Myocyte (in vitro differentiated cells): Measurements from ENCODE around the gene RAX2. TPM values are rescaled to one million over a fixed set of nuclear protein-coding genes. Genes with fewer than 3 reads are reported as not detected.
A peak's percentile ranks its signal among the peaks of the same experiment; 100 is the strongest.
"Not testable (repeated sequence)": the region's sequence is repeated elsewhere in the genome, so short reads cannot be mapped to it uniquely, and the experiment has no call there.

ENCODE experiments used
- DNase-seq: peaks from one replicate; pipeline ENCODE4 v3.0.0-alpha.2; 2012; ENCODE audit warnings: low read depth
- total RNA-seq: library from RNA; depleted of rRNA; stranded (reverse); fragments of >200 nt; gene quantifications from 2 replicates; pipeline ENCODE4 v1.2.3, GENCODE V29; 2014

The RAX2 gene
- total RNA-seq, 1 donor from 2014 or later: not detected

- DNase-seq: peak; percentile 93
Observed at GRCh38 chr19:3761382-3762129, 10.5 kb downstream of the RAX2 start, which contains the start of gene APBA3. Gene APBA3, minus strand, starts transcription at chr19:3761692. Its CDS starts 1,428 bp downstream, at chr19:3760264.

- peak; percentile 14 for DNase-seq
Observed at GRCh38 chr19:3760871-3761361, 11.1 kb downstream of the RAX2 start.

GRCh38 chr19:3759482-3760254 lies 12.4 kb downstream of the RAX2 start:
- no peak for DNase-seq

GRCh38 chr19:3758297-3758696 lies 13.7 kb downstream of the RAX2 start:
- not testable (repeated sequence) for DNase-seq

GRCh38 chr19:3757705-3758104 lies 14.3 kb downstream of the RAX2 start:
- not testable (repeated sequence) for DNase-seq

GRCh38 chr19:3753631-3754410 lies 18.2 kb downstream of the RAX2 start:
- no peak for DNase-seq

GRCh38 chr19:3752492-3752891 lies 19.5 kb downstream of the RAX2 start:
- no peak for DNase-seq

- DNase-seq: no peak
Observed at GRCh38 chr19:3751236-3751635, 20.8 kb downstream of the RAX2 start.

GRCh38 chr19:3750211-3750610 lies 21.8 kb downstream of the RAX2 start:
- no peak for DNase-seq

- no peak for DNase-seq
Observed at GRCh38 chr19:3748965-3749364, 23.1 kb downstream of the RAX2 start.

- no peak for DNase-seq
Observed at GRCh38 chr19:3746371-3747056, 25.5 kb downstream of the RAX2 start.

GRCh38 chr19:3745363-3746045 lies 26.5 kb downstream of the RAX2 start:
- DNase-seq: no peak

GRCh38 chr19:3743486-3743885 lies 28.5 kb downstream of the RAX2 start:
- DNase-seq: no peak

GRCh38 chr19:3740431-3740830 lies 31.6 kb downstream of the RAX2 start:
- DNase-seq: no peak

GRCh38 chr19:3738477-3739220 lies 33.4 kb downstream of the RAX2 start:
- DNase-seq: no peak

GRCh38 chr19:3737487-3738205 lies 34.4 kb downstream of the RAX2 start:
- no peak for DNase-seq

GRCh38 chr19:3736106-3736724 lies 35.8 kb downstream of the RAX2 start:
- no peak for DNase-seq

- DNase-seq: no peak
Observed at GRCh38 chr19:3734310-3734600, 37.8 kb downstream of the RAX2 start.
